Measurements from ENCODE around the gene IMMT.
A peak's percentile ranks its signal among the peaks of the same experiment; 100 is the strongest.
"Not testable (repeated sequence)": the region's sequence is repeated elsewhere in the genome, so short reads cannot be mapped to it uniquely, and the experiment has no call there.

Gene IMMT

GRCh38 chr2:86195055-86195807, at the start of gene IMMT:
TSS of gene IMMT (minus strand) at chr2:86195462. CDS start at chr2:86195382, 80 bp downstream.
- peak; percentile 97 for DNase-seq

GRCh38 chr2:86244781-86245180, 49.5 kb upstream of the IMMT start:
- DNase-seq = not testable (repeated sequence)

DNA sequence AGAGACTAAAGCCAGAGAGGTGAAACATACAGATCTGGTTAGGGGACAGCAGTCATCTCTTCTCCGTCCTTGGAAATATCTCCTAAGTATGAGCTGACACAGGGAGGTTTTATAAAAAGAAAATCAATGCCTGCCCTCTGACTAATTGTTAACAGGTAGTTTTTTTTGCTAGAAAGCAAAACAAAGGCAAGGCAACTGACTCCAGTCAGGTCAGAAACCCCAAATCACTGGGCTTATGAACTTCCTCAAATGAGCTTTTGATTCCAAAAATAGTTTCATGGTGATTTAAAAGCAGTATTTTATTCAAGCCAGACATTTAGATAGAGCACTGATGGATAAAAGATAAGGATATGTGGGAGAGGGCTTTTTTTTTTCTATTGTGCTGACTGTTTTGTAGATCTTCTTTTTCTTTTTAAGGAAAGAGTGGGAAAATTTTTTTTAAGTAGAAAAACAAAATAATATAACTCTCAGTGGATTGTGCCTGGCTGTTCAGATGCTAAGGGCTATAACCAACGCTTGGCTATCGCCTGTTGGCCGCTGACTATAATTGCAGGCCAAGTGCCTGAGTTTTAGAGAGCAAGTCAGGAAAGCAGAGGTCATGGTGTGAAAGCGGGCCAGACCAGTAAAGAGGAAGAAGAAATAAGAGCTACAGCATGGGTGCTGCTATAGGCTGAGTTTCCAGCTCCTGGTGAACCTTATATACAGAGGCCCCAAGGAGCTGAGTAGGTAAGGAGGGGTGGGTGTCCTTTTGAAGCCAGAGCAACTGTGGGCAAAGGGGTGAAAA, 48.9 kb upstream of the IMMT start:
- DNase-seq = no peak

DNA sequence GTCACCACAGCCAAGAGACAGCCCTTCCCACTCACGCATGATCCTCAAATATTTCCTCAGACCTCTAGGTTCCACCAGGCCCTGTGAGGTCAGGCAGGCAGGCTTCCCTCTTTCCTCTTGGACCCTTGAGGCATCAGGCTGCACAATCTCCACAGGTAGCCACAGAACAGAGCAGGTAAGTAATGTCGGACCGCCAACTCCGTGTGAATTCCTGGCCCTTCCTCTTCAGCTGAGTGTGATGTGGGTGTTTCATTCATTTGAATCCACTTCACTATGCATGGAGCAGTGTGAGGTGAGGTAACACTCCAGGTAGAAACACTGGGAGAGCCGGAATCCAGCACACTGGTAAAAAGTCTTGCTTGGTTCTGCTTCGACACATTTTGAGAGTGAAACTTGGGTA, 48.0 kb upstream of the IMMT start:
- DNase-seq = no peak

DNA sequence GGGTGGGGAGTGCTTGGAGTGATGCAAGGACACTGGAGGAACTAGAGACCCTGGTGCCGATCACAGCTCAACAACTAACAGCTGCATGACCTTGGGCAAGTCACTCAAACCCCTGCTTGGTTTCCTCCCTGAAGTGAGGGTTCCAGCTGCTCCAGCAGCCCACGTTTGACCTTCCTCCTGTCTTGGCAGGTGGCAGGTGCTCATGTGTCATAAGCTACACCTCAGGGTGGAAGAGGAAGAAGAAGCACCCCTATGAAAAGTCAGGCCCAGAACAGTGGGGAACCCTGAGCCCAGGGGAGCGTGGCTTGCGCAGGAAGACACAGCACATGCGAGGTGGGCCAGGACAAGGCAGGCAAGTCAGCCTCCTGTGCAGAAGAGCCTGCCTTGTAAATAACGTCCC, 46.3 kb upstream of the IMMT start:
- no peak for DNase-seq

DNA sequence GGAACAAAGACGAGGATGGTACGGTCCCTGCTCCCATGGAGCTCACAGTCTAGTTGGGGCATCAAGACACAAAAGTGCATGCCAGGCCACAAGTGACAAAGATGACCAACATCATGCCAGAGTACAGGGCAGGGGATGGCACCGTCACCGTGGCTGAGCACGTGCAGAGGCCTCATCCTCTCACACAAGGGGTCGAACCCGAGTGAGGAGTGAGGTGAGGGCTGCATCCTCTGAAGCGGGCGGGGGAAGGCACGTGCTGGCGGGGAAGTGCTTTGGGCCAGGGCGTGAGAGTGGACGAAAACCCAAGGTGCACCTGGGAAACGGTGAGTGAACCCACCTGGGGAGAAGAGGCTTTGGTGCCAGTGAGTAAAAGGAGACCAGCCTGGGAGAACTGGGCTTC, 45.0 kb upstream of the IMMT start:
- DNase-seq = no peak

- DNase-seq = no peak
Observed at GRCh38 chr2:86239745-86240144, 44.5 kb upstream of the IMMT start.

GRCh38 chr2:86239326-86239725, 44.1 kb upstream of the IMMT start:
- no peak for DNase-seq

- DNase-seq = no peak
Observed at GRCh38 chr2:86238354-86238753, 43.1 kb upstream of the IMMT start.

- DNase-seq = no peak
Observed at GRCh38 chr2:86237172-86237571, 41.9 kb upstream of the IMMT start.

GRCh38 chr2:86235196-86235980, 40.1 kb upstream of the IMMT start:
- DNase-seq = no peak

- no peak for DNase-seq
Observed at GRCh38 chr2:86234563-86235131, 39.4 kb upstream of the IMMT start.

GRCh38 chr2:86233436-86233835, 38.2 kb upstream of the IMMT start:
- no peak for DNase-seq

DNA sequence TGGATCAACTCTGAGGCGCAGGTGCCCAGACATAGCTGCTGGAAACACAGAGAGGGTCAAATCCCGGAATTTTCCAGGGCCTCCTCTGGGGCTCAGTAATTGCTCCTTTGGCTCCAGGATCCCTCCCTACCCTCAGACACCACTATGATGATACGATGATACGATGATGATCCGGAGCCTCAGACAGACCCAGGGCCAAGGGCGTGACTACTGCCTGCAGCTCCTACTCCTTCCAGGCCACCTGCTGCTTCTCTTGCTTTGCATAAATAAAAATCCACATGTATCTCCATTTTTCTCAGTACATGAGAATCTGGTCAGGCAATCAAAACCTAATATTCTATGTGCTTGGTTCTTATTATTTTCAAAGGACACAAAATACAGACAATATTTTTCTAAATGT, 37.6 kb upstream of the IMMT start:
- DNase-seq = no peak

DNA sequence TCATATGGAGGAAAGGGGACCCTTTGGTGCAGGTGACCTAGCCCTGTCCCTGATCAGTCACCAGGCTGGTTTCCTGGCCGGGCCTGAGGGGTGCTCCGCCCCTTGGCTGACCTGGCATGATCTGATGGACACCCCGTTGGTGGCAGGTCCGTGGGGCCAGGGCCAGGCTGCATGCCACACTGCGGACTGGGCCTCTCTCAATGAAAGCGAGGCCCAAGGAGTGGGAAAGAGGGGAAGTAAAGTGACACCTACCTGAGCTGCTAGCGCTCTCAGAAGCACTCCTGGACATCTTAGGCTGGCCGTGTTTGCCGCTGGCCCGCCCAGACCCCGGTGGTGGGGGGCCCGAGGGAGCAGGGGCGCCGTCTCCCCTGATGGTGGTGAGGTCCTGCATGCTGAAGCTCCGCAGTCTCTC, 37.1 kb upstream of the IMMT start:
- no peak for DNase-seq

- no peak for DNase-seq
Observed at GRCh38 chr2:86231680-86232372, 36.6 kb upstream of the IMMT start.

DNA sequence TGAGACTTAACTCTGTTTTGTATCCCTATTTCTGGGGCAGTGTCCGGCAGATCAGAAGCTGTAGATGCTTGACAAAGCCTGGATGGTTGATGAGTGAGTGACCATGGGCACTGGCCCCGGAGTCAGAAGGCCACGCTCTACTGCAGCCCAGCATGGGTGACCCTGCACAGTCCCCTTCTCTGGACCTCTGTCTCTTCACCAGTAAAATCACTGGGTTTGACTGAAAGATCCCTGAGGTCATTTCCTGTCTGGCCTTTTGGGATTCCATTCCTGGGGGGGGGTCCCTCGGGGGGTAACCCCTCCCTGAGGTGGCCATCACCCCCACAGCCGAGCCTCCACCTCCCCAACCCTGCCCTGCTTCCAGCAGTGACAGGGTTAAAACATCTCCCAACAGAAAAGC, 35.7 kb upstream of the IMMT start:
- no peak for DNase-seq

DNA sequence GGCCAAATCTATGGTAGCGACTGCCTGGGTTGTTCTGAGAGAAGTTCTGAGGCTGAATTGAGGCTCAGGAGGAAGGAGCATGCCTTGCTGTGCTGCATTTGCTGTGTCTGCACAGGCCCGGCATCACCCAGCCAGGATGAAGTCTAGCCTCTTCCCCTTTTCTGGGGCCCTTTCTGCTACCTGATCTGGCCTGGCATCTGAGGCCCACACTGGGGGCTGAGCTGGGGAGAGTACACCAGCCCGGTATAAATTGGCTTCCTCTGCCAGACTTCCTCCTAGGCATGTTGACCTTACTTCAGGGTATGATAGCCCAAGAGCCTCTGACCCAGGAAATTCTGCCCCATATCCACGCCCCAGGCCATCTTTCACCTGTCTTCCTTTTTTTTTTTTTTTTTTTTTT, 34.0 kb upstream of the IMMT start:
- DNase-seq = no peak

DNA sequence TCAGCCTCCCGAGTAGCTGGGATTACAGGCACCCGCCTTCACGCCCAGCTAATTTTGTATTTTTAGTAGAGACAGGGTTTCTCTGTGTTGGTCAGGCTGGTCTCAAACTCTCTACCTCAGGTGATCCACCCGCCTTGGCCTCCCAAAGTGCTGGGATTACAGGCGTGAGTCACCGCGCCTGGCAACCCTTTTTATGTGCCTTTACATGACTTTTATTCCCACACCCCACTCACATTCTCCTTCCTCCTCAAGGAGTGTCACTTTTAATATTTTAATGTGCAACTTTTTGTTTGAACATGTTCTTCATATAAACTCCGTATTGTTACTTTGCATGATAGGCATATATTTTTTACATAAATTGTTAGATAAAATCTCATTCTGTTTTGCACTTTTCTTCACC, 33.3 kb upstream of the IMMT start:
- not testable (repeated sequence) for DNase-seq

GRCh38 chr2:86227685-86228084, 32.4 kb upstream of the IMMT start:
- no peak for DNase-seq

DNA sequence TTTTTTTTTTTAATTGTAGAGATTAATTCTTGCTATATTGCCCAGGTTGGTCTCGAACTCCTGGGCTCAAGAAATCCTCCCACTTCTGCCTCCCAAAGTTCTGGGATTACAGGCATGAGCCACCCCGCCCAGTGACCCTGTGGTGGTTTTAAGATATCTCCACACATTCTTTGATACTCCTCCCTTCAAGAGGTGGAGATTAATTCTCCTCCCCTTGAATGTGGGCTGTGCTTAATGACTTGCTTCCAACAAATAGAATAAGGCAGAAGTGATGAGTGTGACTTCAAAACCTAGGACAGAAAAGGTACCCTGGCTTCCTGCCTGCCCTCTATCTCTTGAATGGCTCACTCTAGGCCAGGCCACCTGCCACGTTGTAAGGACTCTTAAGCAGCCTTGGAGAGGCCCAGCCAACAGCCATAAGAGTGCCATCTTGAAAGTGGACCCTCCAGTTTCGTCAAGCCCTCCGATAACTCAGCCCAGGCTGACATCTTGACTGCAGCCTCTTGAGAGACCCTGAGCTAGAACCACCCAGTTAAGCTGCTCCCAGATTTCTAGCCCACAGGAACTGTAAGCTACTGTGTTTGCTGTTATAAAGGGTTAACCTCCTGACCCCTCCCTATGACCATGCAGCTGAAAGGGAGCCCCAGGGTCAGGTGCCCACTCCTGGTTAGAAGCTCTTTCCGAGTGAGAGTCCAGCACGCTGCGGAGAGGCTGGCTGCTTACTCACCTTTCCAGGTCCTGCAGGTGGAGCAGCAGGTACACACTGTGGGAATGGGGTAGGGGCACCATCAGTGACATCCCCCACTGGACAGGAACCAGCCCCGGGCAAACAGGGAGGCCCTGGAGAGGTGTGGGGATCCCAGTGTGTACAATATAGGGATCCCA, 31.6 kb upstream of the IMMT start:
- DNase-seq = no peak

GRCh38 chr2:86226070-86226469, 30.8 kb upstream of the IMMT start:
- DNase-seq = no peak
